GM19455 (cell line): ENCODE data around the gene DHRS12.

Experiments used
- ATAC-seq: cut with Tn5 transposase; IDR thresholded peaks from one replicate; pipeline ENCODE4 v1.9.1; 2021; ENCODE audit not compliant: unreplicated experiment

The DHRS12 gene

DNA sequence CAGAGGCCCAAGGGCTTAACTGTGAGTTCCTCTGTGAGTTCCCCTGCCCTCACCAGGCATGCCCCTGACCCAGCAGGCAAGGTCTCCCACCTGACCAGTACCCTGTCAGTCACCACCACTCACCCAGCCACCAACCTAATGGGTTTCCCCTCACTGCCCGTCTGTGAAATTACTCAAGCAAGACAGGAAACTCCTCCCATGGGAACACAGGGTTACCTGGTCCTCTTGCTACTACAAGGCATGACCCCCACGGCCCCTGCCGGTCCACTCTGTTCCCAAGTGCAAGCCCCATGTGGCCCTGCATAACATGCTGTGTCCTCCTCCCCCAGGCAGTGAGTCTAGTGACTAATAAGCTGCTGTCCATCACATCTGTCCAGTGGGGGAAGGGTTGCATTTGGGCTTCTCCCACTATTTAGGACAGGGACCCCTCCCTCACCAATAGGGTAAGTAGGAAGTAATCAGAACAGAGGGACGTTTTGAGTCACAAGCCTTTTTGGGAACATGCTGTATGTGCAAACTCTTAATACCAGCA, 8.0 kb upstream of the DHRS12 start:
- ATAC-seq: no peak

DNA sequence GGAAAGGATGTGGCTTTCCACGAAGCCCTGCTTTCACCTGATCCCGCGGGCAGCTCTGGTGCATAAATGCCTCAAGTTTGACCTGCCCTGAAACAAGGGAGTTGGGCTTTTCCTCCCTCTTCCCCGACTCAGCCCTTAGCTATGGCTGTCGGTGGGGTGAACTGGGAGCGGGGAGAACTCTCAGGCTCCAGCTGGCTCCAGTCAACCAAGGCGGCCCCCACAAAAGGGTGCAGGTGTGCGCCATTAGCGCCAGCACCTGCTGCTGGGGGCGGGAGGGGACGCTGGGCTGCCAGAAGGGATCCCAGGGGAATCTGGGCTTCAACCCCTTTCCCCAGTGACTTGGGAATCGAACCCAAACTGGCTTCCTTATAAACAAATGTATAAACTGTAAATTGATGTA, 7.1 kb upstream of the DHRS12 start:
- ATAC-seq: no peak

DNA sequence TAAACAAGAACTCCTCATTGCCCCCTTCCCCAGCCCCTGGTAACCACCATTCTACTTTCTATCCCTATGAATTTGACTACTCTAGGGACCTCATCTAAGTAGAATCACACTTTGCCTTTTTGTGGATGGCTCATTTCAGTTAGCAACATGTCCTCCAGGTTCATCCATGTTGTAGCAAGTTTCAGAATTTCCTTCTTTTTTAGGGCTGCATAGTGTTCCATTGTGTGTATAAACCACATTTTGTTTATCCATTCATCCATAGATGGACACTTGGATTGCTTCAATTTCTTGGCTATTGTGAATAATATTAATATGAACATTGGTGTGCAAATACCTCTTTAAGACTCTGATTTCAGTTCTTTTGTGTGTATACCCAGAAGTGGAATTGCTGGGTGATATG, 4.8 kb upstream of the DHRS12 start:
- no peak for ATAC-seq

DNA sequence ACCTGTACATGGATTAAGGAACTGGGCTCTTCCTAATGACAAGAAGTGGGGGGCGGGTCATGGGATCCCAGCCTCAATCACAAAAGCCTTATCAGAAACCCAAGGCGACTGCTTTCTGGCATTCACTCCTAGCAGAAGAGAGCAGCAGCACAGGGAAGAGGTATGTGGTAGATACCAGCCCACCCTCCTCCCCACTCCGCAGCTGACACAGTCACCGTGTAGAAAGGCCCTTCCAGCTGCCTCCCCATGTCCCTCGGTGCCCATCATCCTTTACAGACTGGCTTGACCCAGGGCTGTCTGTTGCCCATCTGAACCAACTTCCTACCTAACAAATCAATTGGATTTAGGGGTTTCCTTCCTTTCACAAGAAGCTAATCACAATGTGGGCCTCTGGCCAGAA, 3.1 kb upstream of the DHRS12 start:
- no peak for ATAC-seq

DNA sequence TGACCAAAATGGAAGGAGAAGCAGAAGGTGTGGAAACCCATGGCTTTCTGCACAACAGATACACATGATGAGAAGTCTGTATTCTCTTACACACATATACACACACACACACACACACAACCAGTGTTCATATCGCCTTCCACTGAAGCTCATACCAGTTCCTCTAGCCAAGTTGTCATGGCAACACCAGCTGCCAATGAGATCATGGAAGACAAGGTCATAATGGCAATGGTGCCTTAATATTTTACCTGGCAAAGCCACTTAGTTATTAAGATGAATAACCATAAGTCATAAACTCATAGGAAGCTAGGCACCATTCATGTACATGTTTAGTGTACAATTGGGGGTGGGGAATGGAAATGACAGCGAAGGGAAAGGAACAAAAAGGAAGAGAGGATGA, 2.6 kb upstream of the DHRS12 start:
- no peak for ATAC-seq

DNA sequence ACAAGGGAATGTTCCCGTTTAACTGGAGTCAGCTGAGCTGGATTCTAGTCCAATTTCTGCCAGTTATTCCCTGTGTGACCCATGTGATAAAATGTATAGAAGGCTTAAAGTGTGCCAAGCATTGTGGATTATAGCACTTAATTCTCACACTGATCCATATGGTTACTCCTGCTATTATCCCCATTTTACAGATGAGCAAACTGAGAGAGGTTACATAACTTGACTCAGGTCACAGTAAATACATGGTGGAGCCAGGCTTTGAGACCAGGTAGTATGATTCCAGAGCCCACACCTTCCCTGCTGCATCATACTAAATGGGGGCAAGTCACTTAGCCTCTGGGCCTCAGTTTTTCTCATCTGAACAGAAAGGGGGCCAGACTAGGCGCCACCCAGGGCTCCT, 2.0 kb upstream of the DHRS12 start:
- ATAC-seq: no peak

DNA sequence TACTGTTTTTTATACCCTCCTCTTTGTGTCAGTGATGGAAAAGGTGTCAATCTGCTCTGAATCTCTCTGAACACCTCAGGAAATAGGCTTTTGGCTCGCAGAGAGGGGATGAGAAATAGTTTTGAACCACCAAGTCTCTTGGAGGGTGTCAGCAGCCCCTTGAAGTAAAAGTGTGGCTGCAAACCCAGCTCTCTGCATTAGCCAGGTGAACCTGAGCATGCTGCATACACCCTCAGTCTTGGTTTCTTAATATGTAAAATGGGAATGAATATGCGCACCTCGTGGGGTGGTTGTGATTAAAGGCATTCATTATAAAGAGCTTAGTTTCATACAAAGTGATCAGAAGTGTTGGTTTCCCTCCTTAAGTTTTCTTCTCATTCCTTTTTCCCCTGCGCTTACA, 1.4 kb upstream of the DHRS12 start:
- no peak for ATAC-seq

DNA sequence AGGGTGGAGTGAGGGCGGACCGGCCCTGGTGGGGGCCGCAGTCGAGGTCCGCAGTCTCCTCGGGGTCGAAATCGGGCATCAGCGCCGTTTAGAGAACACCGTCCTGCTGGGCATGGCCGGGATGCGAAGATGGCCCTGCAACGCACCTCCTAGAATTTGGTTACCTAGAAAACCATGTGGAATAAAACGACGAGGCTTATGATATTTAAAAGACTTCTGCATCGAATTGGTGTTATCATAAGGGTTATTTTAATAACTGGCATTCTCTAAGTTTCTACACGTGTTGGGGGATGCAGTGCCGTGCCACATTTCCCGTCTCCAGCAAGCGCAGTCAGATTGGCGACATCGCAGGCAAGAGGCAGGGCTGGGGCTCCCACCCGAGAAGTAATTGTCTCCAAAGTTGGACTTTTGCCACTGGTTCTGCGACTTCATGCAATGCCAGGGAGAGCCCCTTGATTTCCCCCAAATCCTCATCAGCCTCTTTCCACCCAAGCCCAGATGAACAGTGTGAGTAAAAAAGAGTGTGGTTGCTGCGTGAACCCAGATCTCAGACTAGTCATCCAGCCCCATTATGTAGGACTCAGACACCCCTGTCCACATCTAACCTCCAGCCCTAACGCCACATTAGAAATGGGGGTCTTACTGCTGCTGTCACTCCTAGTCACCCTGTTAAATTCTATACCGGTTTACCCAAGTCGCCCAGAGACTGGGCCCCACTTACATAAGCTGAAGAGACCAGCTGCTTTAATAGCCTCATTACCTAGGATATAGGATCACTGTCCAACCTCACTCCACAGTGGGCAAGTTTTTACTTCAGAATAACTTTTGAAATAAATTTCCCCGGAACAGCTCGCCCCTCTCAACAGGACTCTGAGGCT, 571 bp upstream of the DHRS12 start:
- no peak for ATAC-seq

DNA sequence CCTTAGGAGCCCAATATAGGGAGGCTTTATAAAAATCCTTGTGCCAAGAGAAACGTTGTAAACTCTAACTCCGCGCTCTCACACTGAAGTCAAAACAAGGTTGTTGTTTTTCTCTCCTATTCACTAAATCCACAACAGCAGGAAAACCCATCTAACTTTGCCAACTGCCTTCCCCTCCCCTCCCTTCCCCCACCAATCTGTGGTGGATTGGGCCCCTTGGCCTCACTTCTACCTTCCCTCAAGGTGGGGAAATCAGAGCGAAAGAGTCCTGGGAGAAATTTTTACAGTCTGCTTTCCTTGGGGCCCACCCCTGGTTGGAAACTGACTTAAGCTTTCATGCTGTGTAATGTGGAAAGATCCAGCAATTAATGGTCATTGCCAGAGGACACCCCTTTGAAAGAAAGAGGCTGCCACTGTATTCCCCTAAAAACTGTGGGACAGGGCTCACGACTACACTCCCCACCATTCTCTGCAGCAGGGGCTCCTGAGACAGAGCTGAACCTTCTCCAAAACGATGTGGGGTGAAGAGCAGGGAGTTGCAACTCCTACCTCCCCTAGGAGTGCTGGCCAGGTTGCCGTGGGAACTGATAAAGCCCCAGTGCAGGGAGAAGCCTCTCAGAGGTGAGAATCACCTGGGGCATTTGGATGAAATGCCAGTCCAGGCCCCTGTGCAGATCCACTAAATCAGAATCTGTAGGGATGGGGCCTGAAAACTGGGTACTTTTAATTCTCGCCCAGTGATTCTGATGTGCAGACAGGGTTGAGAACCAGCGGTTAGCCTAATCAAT, 1.1 kb downstream of the DHRS12 start:
- no peak for ATAC-seq

DNA sequence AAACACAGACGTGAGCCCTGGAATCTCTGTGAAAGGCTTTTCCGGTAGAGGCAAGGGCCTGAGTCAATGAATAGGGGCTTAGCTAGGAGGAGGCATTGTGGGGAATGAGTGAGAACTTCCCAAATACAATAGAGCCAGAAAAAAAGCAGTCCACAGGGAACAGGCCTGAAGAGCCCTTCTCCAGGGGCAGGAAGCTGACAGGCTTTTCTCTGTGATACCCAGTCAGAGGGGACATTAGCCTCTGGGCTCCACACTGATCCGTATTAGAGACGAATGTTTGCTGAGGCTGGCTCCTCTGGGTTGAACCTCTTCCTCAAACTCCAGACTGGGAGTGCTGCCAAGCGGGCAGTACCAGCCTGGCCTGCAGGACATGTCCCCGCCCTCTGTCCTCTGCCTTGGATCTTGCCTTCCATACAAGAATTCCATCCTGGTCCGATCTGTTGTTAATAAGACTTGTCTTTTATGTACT, 2.3 kb downstream of the DHRS12 start:
- ATAC-seq: no peak

DNA sequence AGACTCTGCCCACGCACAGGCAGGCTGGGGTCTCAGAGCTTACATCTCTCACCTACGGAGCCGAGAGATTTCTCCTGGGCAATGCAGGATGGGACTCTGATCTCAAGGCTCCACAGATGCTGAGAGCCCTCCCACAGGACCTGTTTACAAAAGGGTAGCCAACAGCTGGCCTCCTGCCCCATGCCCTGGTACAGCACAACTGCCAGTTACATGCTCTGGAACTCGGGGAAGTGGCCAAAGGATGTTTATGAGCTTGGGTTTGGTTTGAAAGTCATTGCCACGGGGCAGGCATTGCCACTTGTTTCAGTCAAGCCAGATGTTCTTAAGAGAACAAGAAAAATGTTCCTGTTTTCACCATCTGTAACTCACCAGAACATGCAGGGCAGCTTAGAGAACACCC, 3.5 kb downstream of the DHRS12 start:
- no peak for ATAC-seq

DNA sequence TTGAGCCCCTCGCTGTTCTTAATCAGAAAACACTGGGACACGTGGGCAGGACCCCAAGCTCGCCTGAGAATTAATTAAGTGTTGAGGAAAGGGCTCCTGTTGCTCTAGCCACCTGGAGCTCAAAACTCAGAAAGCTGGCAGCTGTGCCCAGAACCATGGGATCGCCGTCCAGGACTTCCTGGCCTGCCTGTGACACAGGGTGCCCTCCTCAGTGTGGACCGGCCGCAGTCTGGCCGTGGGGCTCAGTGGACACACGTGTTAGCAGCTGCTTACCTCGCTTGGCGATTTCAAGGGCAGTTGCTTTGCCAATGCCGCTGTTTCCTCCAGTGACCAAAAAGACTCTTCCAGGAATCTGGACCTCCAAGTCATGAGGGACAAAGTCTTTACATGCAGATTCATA, 4.7 kb downstream of the DHRS12 start:
- no peak for ATAC-seq

DNA sequence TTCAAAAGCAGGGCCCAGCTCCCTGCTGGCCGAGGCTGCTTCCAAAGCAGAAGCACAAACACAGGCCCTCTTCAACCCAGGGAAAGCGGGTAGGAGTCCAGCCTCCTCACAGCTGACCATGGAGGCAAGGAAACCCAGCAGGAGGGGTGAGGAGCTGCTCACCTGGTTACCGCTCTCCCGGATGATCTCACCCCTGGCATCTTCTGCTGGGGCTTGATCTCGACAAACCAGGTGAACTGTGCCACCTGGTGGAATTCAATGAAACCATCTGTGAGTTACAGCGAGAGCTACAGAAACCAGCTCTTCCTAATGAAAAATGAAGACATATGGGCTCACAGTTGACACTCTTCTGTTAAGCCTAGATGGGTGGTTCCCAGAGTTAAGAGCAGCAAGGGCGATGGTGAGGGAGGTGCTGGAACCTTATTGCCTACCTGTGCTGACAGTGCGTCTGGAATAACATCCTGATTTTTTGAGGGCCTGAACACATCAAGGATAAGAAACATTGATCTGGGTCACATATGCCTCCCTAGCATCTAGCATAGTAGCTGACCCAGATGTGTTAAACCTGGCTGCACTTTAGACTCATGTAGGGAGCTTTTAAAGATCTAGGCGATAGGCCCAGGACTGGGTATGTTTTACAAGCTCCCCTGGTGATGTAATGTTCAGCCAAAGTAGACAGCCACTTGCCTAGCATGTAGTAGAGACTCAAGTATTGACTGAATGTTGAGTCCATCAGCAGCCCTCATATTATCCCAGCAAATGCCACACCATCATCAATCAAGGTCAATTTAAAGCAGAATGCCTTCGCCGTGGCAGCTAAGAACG, 6.1 kb downstream of the DHRS12 start:
- no peak for ATAC-seq

DNA sequence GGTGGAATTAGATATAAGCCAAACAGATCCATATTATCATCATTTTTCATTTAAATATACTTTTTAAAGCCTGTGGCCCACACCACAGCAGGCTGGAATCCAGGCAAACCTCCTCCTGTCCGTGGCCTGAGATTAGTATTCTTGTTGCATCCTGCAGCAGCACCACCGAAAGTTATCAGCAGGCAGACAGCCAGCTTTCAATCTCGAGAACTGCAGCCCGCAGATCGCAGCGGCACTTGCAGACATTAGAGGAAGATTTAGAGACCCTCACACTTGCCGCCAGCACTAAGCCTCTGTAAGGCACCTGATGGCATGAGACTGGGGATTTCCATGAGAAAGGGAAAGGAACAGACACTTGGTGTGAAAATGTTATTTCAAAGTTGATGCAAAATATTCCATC, 7.4 kb downstream of the DHRS12 start:
- ATAC-seq: no peak

DNA sequence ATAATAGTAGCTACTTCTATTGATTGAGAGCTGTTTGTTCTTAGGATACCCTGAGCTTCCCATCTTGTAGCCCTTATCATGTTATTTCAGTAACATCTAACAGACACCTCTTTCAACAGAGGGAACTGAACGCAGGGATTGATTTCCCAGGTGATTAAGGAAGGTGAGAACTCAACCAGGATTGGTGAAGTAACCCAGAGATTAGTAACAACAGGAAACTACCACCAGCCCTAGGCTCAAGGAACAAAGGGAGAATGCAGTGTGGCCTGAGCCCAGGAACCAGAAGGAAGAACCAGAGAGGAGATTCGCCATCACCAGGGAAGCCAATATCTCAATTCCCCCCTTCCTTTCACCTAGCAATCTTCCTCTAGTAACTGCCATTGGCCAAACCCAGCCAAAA, 8.5 kb downstream of the DHRS12 start:
- ATAC-seq: no peak

DNA sequence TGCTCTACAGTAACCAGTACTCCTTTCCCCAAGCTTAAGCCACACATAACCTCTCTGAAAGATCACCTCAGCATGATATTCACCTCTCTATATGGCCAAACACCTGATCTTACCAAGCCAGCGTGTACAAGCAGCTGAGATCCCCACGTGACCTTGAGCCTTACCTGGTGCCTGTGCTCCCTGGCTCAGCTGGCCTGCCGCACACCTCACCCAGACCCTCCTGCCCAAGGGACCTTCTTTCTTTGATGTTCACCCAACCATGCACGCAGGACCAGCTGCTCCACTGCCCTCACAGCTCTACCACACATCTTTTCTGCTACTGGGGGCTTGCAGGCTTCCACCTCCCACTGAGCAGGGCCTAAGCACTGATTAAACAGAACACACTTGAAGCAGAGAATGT, 9.0 kb downstream of the DHRS12 start:
- no peak for ATAC-seq

DNA sequence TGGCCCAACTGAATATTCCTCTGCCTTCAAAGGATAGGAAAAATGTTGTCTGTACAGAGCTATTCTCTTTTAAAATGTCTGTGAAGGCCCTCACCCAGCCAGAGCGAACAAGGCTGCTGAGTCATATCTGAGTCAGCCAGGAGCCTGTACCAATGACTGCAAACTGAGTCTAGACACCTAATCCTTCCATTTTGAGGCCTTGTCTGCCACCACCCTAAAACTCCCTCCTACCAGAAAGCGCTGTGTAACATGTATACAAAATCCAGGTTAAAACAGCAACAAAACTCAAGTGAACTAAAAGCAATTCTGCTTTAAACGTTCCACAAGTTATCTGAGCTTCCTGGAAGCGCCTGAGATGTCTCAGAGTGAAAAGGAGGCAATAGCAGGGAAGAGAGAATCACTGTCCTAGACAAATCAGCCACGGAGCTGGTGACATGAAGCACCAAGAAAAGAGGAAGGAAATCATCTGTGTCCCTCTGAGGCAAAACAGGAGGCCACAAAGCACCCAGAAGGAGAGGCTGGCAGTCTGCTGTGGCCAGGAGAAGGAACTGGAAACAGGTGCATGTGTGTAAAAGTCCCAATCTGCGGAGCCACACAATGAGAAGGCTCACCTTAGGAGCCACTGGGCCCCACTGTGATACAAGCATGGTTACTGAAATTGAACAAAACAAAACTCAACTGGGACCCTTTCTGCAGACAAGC, 10.2 kb downstream of the DHRS12 start:
- peak; percentile 61 for ATAC-seq

DNA sequence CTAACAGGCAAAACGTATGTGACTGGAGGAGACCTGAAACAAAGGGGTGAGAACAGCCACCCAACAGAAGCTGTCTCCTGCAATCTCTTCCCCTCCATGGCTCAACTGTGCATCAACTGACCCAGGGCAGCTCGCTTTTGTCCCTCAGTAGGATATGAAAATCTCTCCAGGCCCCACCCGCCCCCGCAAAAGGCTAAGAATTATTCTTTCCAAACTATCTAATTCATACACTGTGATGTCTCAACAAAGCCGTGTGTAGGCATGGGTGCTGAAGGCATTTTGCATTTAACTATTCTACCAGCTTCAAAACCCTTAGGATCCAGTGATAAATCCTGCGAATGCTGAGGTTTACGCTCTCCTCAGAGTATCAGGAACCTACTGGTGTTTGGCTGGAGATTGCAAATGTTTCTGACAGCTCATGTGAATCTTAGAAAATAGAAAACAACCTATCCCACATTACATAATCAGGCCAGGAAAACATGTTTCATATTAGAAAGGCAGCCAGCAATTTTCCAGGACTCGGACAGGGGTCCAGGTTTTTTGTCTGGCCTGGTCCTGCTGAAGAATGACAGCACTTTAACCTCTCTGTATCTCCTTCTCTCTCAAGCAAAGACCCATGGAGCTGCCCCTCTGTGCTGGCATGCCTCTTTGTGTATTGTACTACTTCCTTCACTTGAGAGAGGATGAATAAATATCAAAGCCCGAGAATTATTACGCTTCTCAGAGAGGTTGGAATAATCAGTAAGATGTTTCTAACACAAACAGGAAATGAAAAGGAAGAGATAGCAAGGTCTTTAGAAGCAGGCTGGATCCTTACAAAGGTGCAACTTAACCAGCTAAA, 17.3 kb downstream of the DHRS12 start:
- ATAC-seq: no peak

DNA sequence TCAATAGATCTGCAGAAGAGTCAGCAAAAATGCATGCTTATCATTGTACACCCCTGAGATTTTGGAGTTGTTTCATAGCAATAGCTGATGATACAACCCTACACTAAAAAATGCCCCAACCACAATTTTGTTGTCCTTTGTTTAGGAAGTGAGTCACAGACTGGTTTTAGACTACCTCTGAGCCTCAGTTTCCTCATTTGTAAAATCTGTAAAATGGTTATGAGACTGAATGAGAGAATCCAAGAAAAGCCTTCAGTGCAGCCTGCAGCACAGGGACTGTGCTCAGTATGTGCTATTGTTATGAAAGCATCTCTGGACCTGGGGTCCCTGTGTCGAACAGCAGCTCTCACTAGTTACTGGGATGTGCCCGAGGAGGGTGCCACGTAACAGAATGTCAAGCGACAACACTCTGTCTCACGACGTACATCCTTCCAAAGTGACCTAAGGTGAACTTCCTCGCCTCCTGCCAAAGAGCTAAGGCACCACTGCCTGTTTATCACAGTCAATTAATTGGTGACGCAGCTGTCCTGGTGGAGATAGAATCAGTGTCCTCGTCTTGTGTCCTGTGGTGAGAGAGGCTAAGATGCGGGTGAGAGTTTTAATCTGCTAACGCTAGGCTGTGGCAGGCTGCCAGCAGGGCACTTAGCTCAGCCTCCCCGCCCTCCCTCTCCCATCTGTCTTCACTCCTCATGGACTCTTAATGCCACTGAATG, 18.1 kb downstream of the DHRS12 start:
- no peak for ATAC-seq
